Measurements from ENCODE around the gene GLIS1. TPM values are rescaled to one million over a fixed set of nuclear protein-coding genes. Genes with fewer than 3 reads are reported as not detected.

Gene GLIS1
- polyA plus RNA-seq, 1 experiment: 1.9 TPM

- H3K36me3 ChIP-seq (ENCODE audit: control insufficient read depth, insufficient read depth, low read length): no peaks in the 10 kb centered on the region
- H3K27me3 ChIP-seq (ENCODE audit: control insufficient read depth, insufficient read depth, low read length): no peaks in the 10 kb centered on the region
- ChIA-PET CTCF (no interaction called here), POLR2A (no interaction called here)
- TF ChIP-seq CTCF (IDR thresholded peaks at IDR 0.05; ENCODE audit: insufficient read depth, low read depth, low read length): no peak
- DNase-seq (ENCODE audit: low read depth): no peak
- H3K4me3 ChIP-seq (ENCODE audit: low read depth, low read length): no peak overlapping the region
Measured at GRCh38 chr1:53574621-53575020, 164.3 kb downstream of the GLIS1 start.

GRCh38 chr1:53573931-53574330 is 165.0 kb downstream of the GLIS1 start:
- ChIA-PET POLR2A (no interaction called here), CTCF (no interaction called here)
- no peaks in the 10 kb centered on the region for H3K36me3 ChIP-seq (ENCODE audit: control insufficient read depth, insufficient read depth, low read length)
- DNase-seq (ENCODE audit: low read depth): no peak
- TF ChIP-seq CTCF (IDR thresholded peaks at IDR 0.05; ENCODE audit: insufficient read depth, low read depth, low read length): no peak
- no peak overlapping the region for H3K4me3 ChIP-seq (ENCODE audit: low read depth, low read length)
- H3K27me3 ChIP-seq (ENCODE audit: control insufficient read depth, insufficient read depth, low read length): no peaks in the 10 kb centered on the region

- Histone ChIP-seq H3K36me3 (ENCODE audit: control insufficient read depth, insufficient read depth, low read length) (no peaks in the 10 kb centered on the region), H3K4me3 (ENCODE audit: low read depth, low read length) (no peak overlapping the region), H3K27me3 (ENCODE audit: control insufficient read depth, insufficient read depth, low read length) (no peaks in the 10 kb centered on the region)
- DNase-seq (ENCODE audit: low read depth): no peak
- ChIA-PET POLR2A (no interaction called here), CTCF (no interaction called here)
- TF ChIP-seq CTCF (IDR thresholded peaks at IDR 0.05; ENCODE audit: insufficient read depth, low read depth, low read length): no peak
Measured at GRCh38 chr1:53573522-53573921, 165.4 kb downstream of the GLIS1 start.

GRCh38 chr1:53572815-53573173 is 166.2 kb downstream of the GLIS1 start:
- POLR2A ChIA-PET: no interaction called here
- Histone ChIP-seq H3K27me3 (ENCODE audit: control insufficient read depth, insufficient read depth, low read length) (no peaks in the 10 kb centered on the region), H3K4me3 (ENCODE audit: low read depth, low read length) (no peak overlapping the region), H3K36me3 (ENCODE audit: control insufficient read depth, insufficient read depth, low read length) (no peaks in the 10 kb centered on the region)
- CTCF ChIA-PET: interaction anchor here (0.6 to 0.7 kb wide), 3 partner anchors 9 to 194 kb away, joined by 3 read pairs; no protein-coding TSS in a partner anchor
- no peak for TF ChIP-seq CTCF (IDR thresholded peaks at IDR 0.05; ENCODE audit: insufficient read depth, low read depth, low read length)
- DNase-seq (ENCODE audit: low read depth): no peak

- POLR2A ChIA-PET: no interaction called here
- Histone ChIP-seq H3K36me3 (ENCODE audit: control insufficient read depth, insufficient read depth, low read length) (no peaks in the 10 kb centered on the region), H3K4me3 (ENCODE audit: low read depth, low read length) (no peak overlapping the region), H3K27me3 (ENCODE audit: control insufficient read depth, insufficient read depth, low read length) (no peaks in the 10 kb centered on the region)
- TF ChIP-seq CTCF (IDR thresholded peaks at IDR 0.05; ENCODE audit: insufficient read depth, low read depth, low read length): no peak
- CTCF ChIA-PET: interaction anchor here (0.6 to 0.9 kb wide), 3 partner anchors 10 to 155 kb away, joined by 3 read pairs; no protein-coding TSS in a partner anchor
- no peak for DNase-seq (ENCODE audit: low read depth)
Measured at GRCh38 chr1:53572065-53572814, 166.7 kb downstream of the GLIS1 start.

Measured in BJ (cell line).